ENCODE data around the gene PTAFR. TPM values are rescaled to one million over a fixed set of nuclear protein-coding genes. Genes with fewer than 3 reads are reported as not detected.

Gene PTAFR
- total RNA-seq, 1 experiment from 2014 or later, result not detected

GRCh38 chr1:28178690-28179485, 2.4 kb upstream of the PTAFR start:
- DNase-seq (ENCODE audit: extremely low read depth, low read depth), result no peak

GRCh38 chr1:28175955-28176485, 470 bp downstream of the PTAFR start:
- no peak for DNase-seq (ENCODE audit: extremely low read depth, low read depth)

- no peak for DNase-seq (ENCODE audit: extremely low read depth, low read depth)
These were observed 2.6 kb downstream of the PTAFR start for GRCh38 chr1:28173980-28174297.

- DNase-seq (ENCODE audit: extremely low read depth, low read depth), result no peak
These were observed 3.1 kb downstream of the PTAFR start for GRCh38 chr1:28173151-28173979.

GRCh38 chr1:28172713-28173150, 3.8 kb downstream of the PTAFR start:
- no peak for DNase-seq (ENCODE audit: extremely low read depth, low read depth)

GRCh38 chr1:28171246-28171645, 5.2 kb downstream of the PTAFR start:
- no peak for DNase-seq (ENCODE audit: extremely low read depth, low read depth)

- no peak for DNase-seq (ENCODE audit: extremely low read depth, low read depth)
These were observed 6.4 kb downstream of the PTAFR start for GRCh38 chr1:28170001-28170596.

- no peak for DNase-seq (ENCODE audit: extremely low read depth, low read depth)
These were observed 12.9 kb downstream of the PTAFR start for GRCh38 chr1:28163496-28164161.

- DNase-seq (ENCODE audit: extremely low read depth, low read depth), result no peak
These were observed 14.3 kb downstream of the PTAFR start for GRCh38 chr1:28162151-28162550.

GRCh38 chr1:28161751-28162150, 14.7 kb downstream of the PTAFR start:
- no peak for DNase-seq (ENCODE audit: extremely low read depth, low read depth)

GRCh38 chr1:28160782-28161266, 15.7 kb downstream of the PTAFR start:
- DNase-seq (ENCODE audit: extremely low read depth, low read depth), result no peak

- DNase-seq (ENCODE audit: extremely low read depth, low read depth), result no peak
These were observed 16.8 kb downstream of the PTAFR start for GRCh38 chr1:28159680-28160079.

- DNase-seq (ENCODE audit: extremely low read depth, low read depth), result no peak
These were observed 17.2 kb downstream of the PTAFR start for GRCh38 chr1:28159243-28159642.

GRCh38 chr1:28157894-28158293, 18.6 kb downstream of the PTAFR start:
- no peak for DNase-seq (ENCODE audit: extremely low read depth, low read depth)

- DNase-seq (ENCODE audit: extremely low read depth, low read depth), result no peak
These were observed 19.7 kb downstream of the PTAFR start for GRCh38 chr1:28156821-28157220.

GRCh38 chr1:28155628-28156027, 20.9 kb downstream of the PTAFR start:
- no peak for DNase-seq (ENCODE audit: extremely low read depth, low read depth)

GRCh38 chr1:28154078-28154594, 22.4 kb downstream of the PTAFR start:
- DNase-seq (ENCODE audit: extremely low read depth, low read depth), result no peak

- DNase-seq (ENCODE audit: extremely low read depth, low read depth), result no peak
These were observed 26.2 kb downstream of the PTAFR start for GRCh38 chr1:28150125-28150780.

- no peak for DNase-seq (ENCODE audit: extremely low read depth, low read depth)
These were observed 27.7 kb downstream of the PTAFR start for GRCh38 chr1:28148880-28149195.
